Caco-2 (cell line): ENCODE measurements around the gene RFTN1. TPM values are rescaled to one million over a fixed set of nuclear protein-coding genes. Genes with fewer than 3 reads are reported as not detected.

ENCODE experiments used
- BruUV-seq: library from RNA; stranded (reverse); fragments of 400-500 nt; replicated peaks from 2 replicates; lab custom pipeline; 2021; lab: Mats Ljungman, UMichigan
- CTCF ChIA-PET: fragments of 300-600 bp; sonication (Branson Sonifier 250); formaldehyde crosslinking; loops from one replicate; lab custom pipeline; 2022; ENCODE audit warnings: antibody characterized with exemption; lab: Charles Lee
- POLR2A ChIA-PET: fragments of 300-600 bp; sonication (Branson Sonifier 250); formaldehyde crosslinking; loops from one replicate; lab custom pipeline; 2022; ENCODE audit warnings: antibody characterized with exemption; lab: Charles Lee
- DNase-seq, 2 experiments: peaks; one replicate each; pipeline versions ENCODE4 v3.0.0 to v3.0.0-alpha.2; 2020 to 2022
- H3K27me3 ChIP-seq: replicated peaks from 2 replicates; pipeline ENCODE4 v1.6.0; 2011; ENCODE audit warnings: low read length; ENCODE audit not compliant: control insufficient read depth, insufficient read depth
- H3K36me3 ChIP-seq: 2 replicates; pipeline ENCODE4 v1.5.1; 2011; ENCODE audit warnings: low read length; ENCODE audit not compliant: control insufficient read depth, insufficient read depth
- H3K4me1 ChIP-seq: fragments of 250-450 bp; sonication (Bioruptor Pico); 2 replicates; pipeline ENCODE4 v1.5.1; 2020; ENCODE audit warnings: mild to moderate bottlenecking
- H3K4me3 ChIP-seq: 2 replicates; pipeline ENCODE4 v1.5.1; 2011; ENCODE audit warnings: low read depth, mild to moderate bottlenecking, control low read depth, low read length
- H3K9me3 ChIP-seq: fragments of 250-450 bp; sonication (Bioruptor Pico); 2 replicates; pipeline ENCODE4 v1.5.1; 2020; ENCODE audit warnings: mild to moderate bottlenecking, moderate library complexity
- H3K27ac Mint-ChIP-seq: one replicate; pipeline ENCODE4 v1.8.0; 2022; ENCODE audit warnings: mixed read lengths; ENCODE audit not compliant: unreplicated experiment
- H3K27me3 Mint-ChIP-seq: one replicate; pipeline ENCODE4 v1.8.0; 2022; ENCODE audit warnings: mixed read lengths; ENCODE audit not compliant: insufficient read depth, unreplicated experiment
- H3K36me3 Mint-ChIP-seq: one replicate; pipeline ENCODE4 v1.8.0; 2022; ENCODE audit warnings: mild to moderate bottlenecking, mixed read lengths; ENCODE audit not compliant: insufficient read depth, unreplicated experiment
- H3K4me1 Mint-ChIP-seq: one replicate; pipeline ENCODE4 v1.8.0; 2022; ENCODE audit warnings: low read depth, mixed read lengths; ENCODE audit not compliant: unreplicated experiment
- H3K4me3 Mint-ChIP-seq: one replicate; pipeline ENCODE4 v1.8.0; 2022; ENCODE audit warnings: mild to moderate bottlenecking, moderate library complexity, mixed read lengths; ENCODE audit not compliant: unreplicated experiment
- H3K9me3 Mint-ChIP-seq: one replicate; pipeline ENCODE4 v1.8.0; 2022; ENCODE audit warnings: mixed read lengths; ENCODE audit not compliant: unreplicated experiment
- CTCF ChIP-seq, 2 experiments: fragments of 200-600 bp in 1 of 2; IDR thresholded peaks; 1 replicate in 1 of 2; 2 replicates in 1 of 2; pipeline versions ENCODE4 v1.5.1 to v1.8.0; 2011 to 2022; ENCODE audit warnings: antibody characterized with exemption in 1 of 2, control low read depth in 1 of 2, inconsistent platforms in 1 of 2, low read depth in 1 of 2, low read length in 1 of 2, mild to moderate bottlenecking in 1 of 2, moderate library complexity in 1 of 2; ENCODE audit not compliant: insufficient read depth in 1 of 2, severe bottlenecking in 1 of 2, unreplicated experiment in 1 of 2
- intact Hi-C: fragments of 100-400 bp; cut with micrococcal nuclease; formaldehyde crosslinking; loops from one replicate; pipeline ENCODE4 v1.10.0; 2022; ENCODE audit not compliant: unreplicated experiment
- total RNA-seq: library from RNA; stranded (reverse); gene quantifications from 2 replicates; pipeline ENCODE4 v1.2.3, GENCODE V29; 2022

The RFTN1 gene
- total RNA-seq, 1 experiment from 2014 or later = 10.2 TPM

GRCh38 chr3:16484216-16484615 is 29.3 kb downstream of the RFTN1 start:
- H3K4me1 Mint-ChIP-seq = peaks cover 19% of the 10 kb centered on the region
- intact Hi-C loops = no loop called here
- no peaks in the 10 kb centered on the region for H3K9me3 Mint-ChIP-seq
- no peaks in the 10 kb centered on the region for H3K27me3 ChIP-seq
- ChIA-PET POLR2A (no interaction called here), CTCF (no interaction called here)
- H3K27me3 Mint-ChIP-seq = no peaks in the 10 kb centered on the region
- no peak for TF ChIP-seq CTCF (IDR thresholded peaks at IDR 0.05; ENCODE audit: insufficient read depth in 1 of 2, low read depth in 1 of 2, low read length in 1 of 2, severe bottlenecking in 1 of 2, unreplicated experiment in 1 of 2)
- DNase-seq = no peak
- H3K27ac Mint-ChIP-seq = no peak overlapping the region
- no peak overlapping the region for H3K4me3 Mint-ChIP-seq
- no peaks in the 10 kb centered on the region for H3K36me3 Mint-ChIP-seq
- no TSS peak for BruUV-seq
- H3K36me3 ChIP-seq = no peaks in the 10 kb centered on the region
- H3K4me1 ChIP-seq = peaks cover 53% of the 10 kb centered on the region
- H3K9me3 ChIP-seq = no peaks in the 10 kb centered on the region
- no peak overlapping the region for H3K4me3 ChIP-seq

GRCh38 chr3:16482770-16483531 is 30.5 kb downstream of the RFTN1 start:
- intact Hi-C loops = loop anchor here (2.0 kb wide), 1 partner anchor 30 kb away; the partner anchor contains the start of gene RFTN1
- Histone ChIP-seq H3K27me3 (no peaks in the 10 kb centered on the region), H3K4me3 (no peak overlapping the region), H3K9me3 (no peaks in the 10 kb centered on the region), H3K4me1 (peaks cover 65% of the 10 kb centered on the region), H3K36me3 (no peaks in the 10 kb centered on the region)
- ChIA-PET CTCF (no interaction called here), POLR2A (no interaction called here)
- Mint-ChIP-seq H3K36me3 (no peaks in the 10 kb centered on the region), H3K9me3 (no peaks in the 10 kb centered on the region), H3K4me3 (no peak overlapping the region), H3K27ac (peak overlapping the region; percentile 96), H3K27me3 (no peaks in the 10 kb centered on the region), H3K4me1 (peaks cover 19% of the 10 kb centered on the region)
- peak; percentile 55 to 68 for DNase-seq
- no peak for TF ChIP-seq CTCF (IDR thresholded peaks at IDR 0.05; ENCODE audit: insufficient read depth in 1 of 2, low read depth in 1 of 2, low read length in 1 of 2, severe bottlenecking in 1 of 2, unreplicated experiment in 1 of 2)
- no TSS peak for BruUV-seq

- TF ChIP-seq CTCF (IDR thresholded peaks at IDR 0.05; ENCODE audit: insufficient read depth in 1 of 2, low read depth in 1 of 2, low read length in 1 of 2, severe bottlenecking in 1 of 2, unreplicated experiment in 1 of 2) = no peak
- Mint-ChIP-seq H3K27ac (peak overlapping the region; percentile 96), H3K27me3 (no peaks in the 10 kb centered on the region), H3K4me1 (peaks cover 19% of the 10 kb centered on the region), H3K36me3 (no peaks in the 10 kb centered on the region), H3K4me3 (no peak overlapping the region), H3K9me3 (peaks cover 5% of the 10 kb centered on the region)
- DNase-seq = no peak
- ChIA-PET CTCF (no interaction called here), POLR2A (no interaction called here)
- Histone ChIP-seq H3K4me1 (peaks cover 68% of the 10 kb centered on the region), H3K9me3 (no peaks in the 10 kb centered on the region), H3K4me3 (no peak overlapping the region), H3K36me3 (no peaks in the 10 kb centered on the region), H3K27me3 (no peaks in the 10 kb centered on the region)
- BruUV-seq = TSS peak; percentile 45
- intact Hi-C loops = loop anchor here (2.0 kb wide), 1 partner anchor 31 kb away; the partner anchor contains the start of gene RFTN1
Measured at GRCh38 chr3:16482194-16482769, 31.2 kb downstream of the RFTN1 start.
